GM23248 (cell line): ENCODE measurements around the gene MED10. TPM values are rescaled to one million over a fixed set of nuclear protein-coding genes. Genes with fewer than 3 reads are reported as not detected.

ENCODE experiments used
- DNase-seq: peaks from one replicate; pipeline ENCODE4 v3.0.0-alpha.2; 2015
- H2AFZ ChIP-seq: fragments of 200-600 bp; sonication (generic); 2 replicates; pipeline ENCODE4 v1.6.1; 2016; ENCODE audit warnings: antibody characterized with exemption
- H3F3A ChIP-seq: fragments of 200-600 bp; sonication (generic); 2 replicates; pipeline ENCODE4 v1.6.1; 2016; ENCODE audit warnings: mild to moderate bottlenecking, antibody characterized with exemption, mixed run types; ENCODE audit not compliant: insufficient read depth
- H3K27ac ChIP-seq: fragments of 200-600 bp; sonication (generic); 2 replicates; pipeline ENCODE4 v1.5.1; 2016; ENCODE audit warnings: mild to moderate bottlenecking
- H3K27me3 ChIP-seq: fragments of 200-600 bp; sonication (generic); replicated peaks from 2 replicates; pipeline ENCODE4 v1.6.1; 2016; ENCODE audit warnings: mild to moderate bottlenecking; ENCODE audit not compliant: insufficient read depth
- H3K36me3 ChIP-seq: fragments of 200-600 bp; sonication (generic); 2 replicates; pipeline ENCODE4 v1.6.1; 2016; ENCODE audit warnings: low read depth, mild to moderate bottlenecking
- H3K4me1 ChIP-seq: fragments of 200-600 bp; sonication (generic); 2 replicates; pipeline ENCODE4 v1.6.1; 2016; ENCODE audit warnings: mild to moderate bottlenecking; ENCODE audit not compliant: insufficient read depth
- H3K4me2 ChIP-seq: fragments of 200-600 bp; sonication (generic); one replicate; pipeline ENCODE4 v1.6.1; 2016; ENCODE audit warnings: mild to moderate bottlenecking; ENCODE audit not compliant: unreplicated experiment
- H3K4me3 ChIP-seq: fragments of 200-600 bp; sonication (generic); 2 replicates; pipeline ENCODE4 v1.5.1; 2016; ENCODE audit warnings: mild to moderate bottlenecking
- H3K79me2 ChIP-seq: fragments of 200-600 bp; sonication (generic); 2 replicates; pipeline ENCODE4 v1.6.1; 2016; ENCODE audit warnings: mild to moderate bottlenecking; ENCODE audit not compliant: insufficient read depth
- H3K9ac ChIP-seq: fragments of 200-600 bp; sonication (generic); 2 replicates; pipeline ENCODE4 v1.6.1; 2016; ENCODE audit warnings: mild to moderate bottlenecking
- H3K9me2 ChIP-seq: fragments of 200-600 bp; sonication (generic); 2 replicates; pipeline ENCODE4 v1.6.1; 2016; ENCODE audit warnings: mixed run types, mild to moderate bottlenecking, moderate library complexity; ENCODE audit not compliant: insufficient read depth
- H3K9me3 ChIP-seq: fragments of 200-600 bp; sonication (generic); one replicate; pipeline ENCODE4 v1.6.1; 2017; ENCODE audit warnings: low read depth
- H4K20me1 ChIP-seq: fragments of 200-600 bp; sonication (generic); 2 replicates; pipeline ENCODE4 v1.6.0; 2016; ENCODE audit not compliant: insufficient read depth
- EZH2 ChIP-seq: fragments of 200-600 bp; sonication (generic); IDR thresholded peaks from 2 replicates; pipeline ENCODE4 v1.6.1; 2018; ENCODE audit warnings: antibody characterized with exemption, mild to moderate bottlenecking; ENCODE audit not compliant: insufficient read depth, poor library complexity, severe bottlenecking
- EZH2phosphoT487 ChIP-seq: fragments of 200-600 bp; sonication (generic); IDR thresholded peaks from 2 replicates; pipeline ENCODE4 v1.6.1; 2018; ENCODE audit warnings: antibody characterized with exemption, moderate library complexity, mild to moderate bottlenecking, low read depth; ENCODE audit not compliant: insufficient read depth
- WGBS, 2 experiments: methylation state at CpG; one replicate each; pipeline ENCODE4 v1.1.6; 2015 to 2017; ENCODE audit warnings: low lambda C conversion rate in 2 of 2, low coverage in 1 of 2; ENCODE audit errors: missing lambda C conversion rate in 2 of 2; 5-methylcytosine and 5-hydroxymethylcytosine counted together
- in situ Hi-C: fragments of 300-500 bp; cut with MboI; formaldehyde crosslinking; loops from 2 replicates; pipeline ENCODE4 v1.15.0; 2020
- polyA plus RNA-seq: library from polyadenylated mRNA; unstranded; fragments of >200 nt; fragmentation: Nextera tagmentation; extraction: Ambion mirVana; gene quantifications from 2 replicates; pipeline ENCODE4 v1.2.1, GENCODE V29; 2016
- total RNA-seq: library from RNA; depleted of rRNA; stranded (reverse); fragments of >200 nt; shearing (Covaris generic); gene quantifications from 2 replicates; pipeline ENCODE4 v1.2.3, GENCODE V29; 2014

MED10 gene
- total and polyA plus RNA-seq, 2 experiments from 2014 or later = 27.2 to 117 TPM

- no peak for TF ChIP-seq EZH2phosphoT487
- TF ChIP-seq EZH2 = no peak
- H2AFZ ChIP-seq = no peak overlapping the region
- H3K27ac ChIP-seq = no peak overlapping the region
- no peaks in the 10 kb centered on the region for H3K79me2 ChIP-seq
- H3K4me3 ChIP-seq = no peak overlapping the region
- H3K4me2 ChIP-seq = no peak overlapping the region
- H3K9me2 ChIP-seq = no peaks in the 10 kb centered on the region
- no peaks in the 10 kb centered on the region for H3K4me1 ChIP-seq
- no peaks in the 10 kb centered on the region for H4K20me1 ChIP-seq
- H3K9ac ChIP-seq = no peak overlapping the region
- WGBS, 2 experiments = 48 to 50% methylated on average over 4 of the region's 4 CpGs
- no peaks in the 10 kb centered on the region for H3F3A ChIP-seq
- no peaks in the 10 kb centered on the region for H3K9me3 ChIP-seq
- in situ Hi-C loops = no loop called here
- no peaks in the 10 kb centered on the region for H3K27me3 ChIP-seq
- H3K36me3 ChIP-seq = no peaks in the 10 kb centered on the region
- no peak for DNase-seq
These were observed 12.8 kb upstream of the MED10 start for GRCh38 chr5:6391151-6391550.

DNA sequence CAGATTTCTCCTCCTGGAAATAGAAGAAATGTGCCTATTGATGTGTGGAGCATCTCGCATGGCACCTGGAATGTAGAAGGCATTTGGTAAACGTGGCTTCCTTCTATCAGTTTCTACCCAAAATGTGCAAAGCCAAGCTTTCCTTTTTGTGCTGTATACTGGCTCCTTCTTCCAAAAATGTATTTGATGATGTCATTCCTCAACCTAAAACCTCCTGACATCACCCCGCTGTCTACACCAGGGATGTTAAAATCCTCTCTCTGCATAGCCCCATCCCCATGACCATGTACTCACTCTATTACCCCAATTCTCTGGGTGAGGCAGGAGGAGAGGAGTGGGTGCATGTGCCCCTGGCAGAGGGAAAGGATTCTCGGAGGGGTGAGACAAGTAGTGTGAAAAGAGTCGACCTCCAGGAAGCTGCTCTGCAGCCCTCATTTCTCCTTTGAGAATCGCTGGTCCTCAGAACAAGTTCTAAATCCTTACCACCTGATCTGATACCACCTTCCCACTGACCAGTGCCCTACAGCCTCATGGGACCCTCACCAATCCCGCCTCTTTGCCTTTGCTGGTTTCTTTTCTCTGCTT is 11.7 kb upstream of the MED10 start:
- Histone ChIP-seq H4K20me1 (no peaks in the 10 kb centered on the region), H3K4me2 (no peak overlapping the region), H3K9me2 (no peaks in the 10 kb centered on the region), H3K27ac (no peak overlapping the region), H3K79me2 (no peaks in the 10 kb centered on the region), H3K27me3 (no peaks in the 10 kb centered on the region), H3K4me3 (no peak overlapping the region), H2AFZ (no peak overlapping the region), H3K9me3 (no peaks in the 10 kb centered on the region), H3F3A (no peaks in the 10 kb centered on the region), H3K9ac (no peak overlapping the region), H3K36me3 (no peaks in the 10 kb centered on the region), H3K4me1 (no peaks in the 10 kb centered on the region)
- no peak for TF ChIP-seq EZH2phosphoT487
- TF ChIP-seq EZH2 = no peak
- WGBS, 2 experiments = 45 to 50% methylated on average over 7 of the region's 7 CpGs
- no peak for DNase-seq
- in situ Hi-C loops = no loop called here

- Histone ChIP-seq H2AFZ (no peak overlapping the region), H3K36me3 (no peaks in the 10 kb centered on the region), H3K9me2 (no peaks in the 10 kb centered on the region), H3K27me3 (no peaks in the 10 kb centered on the region), H3K4me3 (no peak overlapping the region), H3K9me3 (no peaks in the 10 kb centered on the region), H3K4me2 (no peak overlapping the region), H3K4me1 (no peaks in the 10 kb centered on the region), H3F3A (no peaks in the 10 kb centered on the region), H3K79me2 (no peaks in the 10 kb centered on the region), H3K27ac (no peak overlapping the region), H4K20me1 (no peaks in the 10 kb centered on the region), H3K9ac (no peak overlapping the region)
- TF ChIP-seq EZH2phosphoT487 = no peak
- TF ChIP-seq EZH2 = no peak
- 13 to 24% methylated on average over 5 of the region's 5 CpGs for WGBS, 2 experiments
- no peak for DNase-seq
- in situ Hi-C loops = no loop called here
These were observed 11.1 kb upstream of the MED10 start for GRCh38 chr5:6389397-6389796.

- TF ChIP-seq EZH2phosphoT487 = no peak
- no peak for TF ChIP-seq EZH2
- DNase-seq = no peak
- Histone ChIP-seq H4K20me1 (no peaks in the 10 kb centered on the region), H3K4me2 (no peak overlapping the region), H3K36me3 (no peaks in the 10 kb centered on the region), H3K4me1 (no peaks in the 10 kb centered on the region), H3F3A (no peaks in the 10 kb centered on the region), H3K9ac (no peak overlapping the region), H3K4me3 (no peak overlapping the region), H3K27ac (no peak overlapping the region), H3K9me3 (no peaks in the 10 kb centered on the region), H3K9me2 (no peaks in the 10 kb centered on the region), H3K79me2 (no peaks in the 10 kb centered on the region), H3K27me3 (no peaks in the 10 kb centered on the region), H2AFZ (no peak overlapping the region)
- in situ Hi-C loops = no loop called here
These were observed 9.6 kb upstream of the MED10 start for GRCh38 chr5:6387970-6388369.

DNA sequence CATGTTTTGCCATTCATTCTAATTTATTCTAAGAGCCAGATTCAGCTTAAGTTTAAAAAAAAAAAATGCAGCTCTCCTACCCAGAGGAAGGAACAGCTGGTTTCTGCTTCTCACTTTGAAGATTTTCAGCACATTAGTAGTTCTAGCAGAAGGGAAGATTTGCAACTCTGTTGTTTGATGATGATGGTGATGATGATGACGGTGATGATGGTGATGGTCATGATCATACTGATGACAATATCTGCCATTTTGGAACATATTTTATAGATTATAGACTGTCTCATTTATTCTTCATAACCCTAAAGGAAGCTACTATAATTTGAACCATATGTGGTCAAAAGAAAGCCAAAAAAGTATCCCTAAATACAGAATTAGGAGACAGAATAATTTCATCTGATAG is 7.9 kb upstream of the MED10 start:
- Histone ChIP-seq H3K4me1 (no peaks in the 10 kb centered on the region), H3K27ac (no peak overlapping the region), H3K36me3 (no peaks in the 10 kb centered on the region), H3K9me3 (no peaks in the 10 kb centered on the region), H3K27me3 (no peaks in the 10 kb centered on the region), H3F3A (no peaks in the 10 kb centered on the region), H3K79me2 (no peaks in the 10 kb centered on the region), H3K4me3 (no peak overlapping the region), H3K9me2 (no peaks in the 10 kb centered on the region), H3K4me2 (no peak overlapping the region), H2AFZ (no peak overlapping the region), H4K20me1 (no peaks in the 10 kb centered on the region), H3K9ac (no peak overlapping the region)
- in situ Hi-C loops = no loop called here
- TF ChIP-seq EZH2phosphoT487 (no peak), EZH2 (no peak)
- 0% methylated on average over 1 of the region's 1 CpG for WGBS, 2 experiments
- no peak for DNase-seq
